Small intestine (tissue), 4 donors: ENCODE results near the gene LBHD2. TPM values are rescaled to one million over a fixed set of nuclear protein-coding genes. Genes with fewer than 3 reads are reported as not detected.

Experiments used
- polyA plus RNA-seq, 4 donors: library from polyadenylated mRNA; stranded (reverse) in 3 of 4; unstranded in 1 of 4; fragments of 200-250 nt in 3 of 4; fragments of 120-200 nt in 1 of 4; gene quantifications; one replicate each; pipeline versions ENCODE4 v1.2.1 to v1.2.3, GENCODE V29; 2013
- donor health status: healthy with polysubstance abuse.
- donor health status: Bipolar disorder and iron deficiency.
- donor health status: healthy.

LBHD2 gene
- polyA plus RNA-seq, 4 donors = not detected

Other genes starting within 250 kb of the LBHD2 start
- gene AMN, start 161.5 kb upstream of the LBHD2 start, polyA plus RNA-seq = 100 to 1,000 TPM in 3 of 4 donors, 10 to 100 TPM in 1; 71.0 to 467 (median 402) TPM
- gene CDC42BPB, start 26.7 kb upstream of the LBHD2 start, polyA plus RNA-seq = 10 to 100 TPM; 29.2 to 69.4 (median 39.5) TPM
- gene EXOC3L4, start 10.5 kb downstream of the LBHD2 start, polyA plus RNA-seq = 100 to 1,000 TPM in 1 of 4 donors, 10 to 100 TPM in 3; 26.1 to 110 (median 60.4) TPM
- gene TNFAIP2, start 39.3 kb downstream of the LBHD2 start, polyA plus RNA-seq = 10 to 100 TPM in 3 of 4 donors, 1 to 10 TPM in 1; 7.2 to 42.9 (median 15.4) TPM